Memory B cell (primary cell): ENCODE results near the gene ATF6.

Experiments
- ATAC-seq: fragments of 150-1000 bp; cut with Tn5 transposase; 2 replicates; pipeline ENCODE4 v1.10.0; 2021; ENCODE audit warnings: low read depth, mild to moderate bottlenecking, moderate library complexity
- DNase-seq, 2 donors: peaks; one replicate each; pipeline ENCODE4 v3.0.0; 2022; ENCODE audit warnings: low spot score in 2 of 2
- H3K27ac Mint-ChIP-seq: one replicate; pipeline ENCODE4 v1.8.0; 2022; ENCODE audit warnings: mild to moderate bottlenecking, moderate library complexity, mixed read lengths
- H3K27me3 Mint-ChIP-seq: one replicate; pipeline ENCODE4 v1.8.0; 2022; ENCODE audit warnings: mixed read lengths
- H3K36me3 Mint-ChIP-seq: one replicate; pipeline ENCODE4 v1.8.0; 2022; ENCODE audit warnings: mild to moderate bottlenecking, mixed read lengths
- H3K4me1 Mint-ChIP-seq: one replicate; pipeline ENCODE4 v1.8.0; 2022; ENCODE audit warnings: mixed read lengths
- H3K4me3 Mint-ChIP-seq: one replicate; pipeline ENCODE4 v1.8.0; 2022; ENCODE audit warnings: mild to moderate bottlenecking, moderate library complexity, mixed read lengths
- H3K9me3 Mint-ChIP-seq: one replicate; pipeline ENCODE4 v1.8.0; 2022; ENCODE audit warnings: mixed read lengths

The ATF6 gene

GRCh38 chr1:161921990-161922389 is 155.9 kb downstream of the ATF6 start:
- no peak for ATAC-seq
- H3K27me3 Mint-ChIP-seq, result no peaks in the 10 kb centered on the region

GRCh38 chr1:161928056-161928455 is 161.9 kb downstream of the ATF6 start:
- no peak for DNase-seq
- Mint-ChIP-seq H3K9me3 (no peaks in the 10 kb centered on the region), H3K36me3 (peaks cover 25% of the 10 kb centered on the region), H3K27me3 (no peaks in the 10 kb centered on the region), H3K4me3 (no peak overlapping the region), H3K27ac (no peak overlapping the region), H3K4me1 (peaks cover 6% of the 10 kb centered on the region)
- no peak for ATAC-seq

More at GRCh38 chr1:161921990-161922389, 155.9 kb downstream of the ATF6 start:
- DNase-seq, result no peak
- peaks cover 34% of the 10 kb centered on the region for H3K36me3 Mint-ChIP-seq
- no peaks in the 10 kb centered on the region for H3K4me1 Mint-ChIP-seq
- no peaks in the 10 kb centered on the region for H3K9me3 Mint-ChIP-seq
- H3K27ac Mint-ChIP-seq, result no peak overlapping the region
- no peak overlapping the region for H3K4me3 Mint-ChIP-seq

GRCh38 chr1:161929137-161929536 is 163.0 kb downstream of the ATF6 start:
- Mint-ChIP-seq H3K36me3 (peaks cover 24% of the 10 kb centered on the region), H3K9me3 (no peaks in the 10 kb centered on the region), H3K4me3 (no peak overlapping the region), H3K27ac (no peak overlapping the region), H3K4me1 (peaks cover 11% of the 10 kb centered on the region), H3K27me3 (no peaks in the 10 kb centered on the region)
- DNase-seq (no peak), ATAC-seq (no peak)

GRCh38 chr1:161930064-161930463 is 163.9 kb downstream of the ATF6 start:
- H3K9me3 Mint-ChIP-seq, result no peaks in the 10 kb centered on the region
- H3K27ac Mint-ChIP-seq, result no peak overlapping the region
- H3K36me3 Mint-ChIP-seq, result peaks cover 25% of the 10 kb centered on the region
- H3K4me1 Mint-ChIP-seq, result peaks cover 11% of the 10 kb centered on the region
- H3K27me3 Mint-ChIP-seq, result no peaks in the 10 kb centered on the region
- H3K4me3 Mint-ChIP-seq, result no peak overlapping the region
- ATAC-seq (no peak), DNase-seq (no peak)

- peaks cover 21% of the 10 kb centered on the region for H3K36me3 Mint-ChIP-seq
- H3K4me1 Mint-ChIP-seq, result peaks cover 11% of the 10 kb centered on the region
- no peaks in the 10 kb centered on the region for H3K27me3 Mint-ChIP-seq
- H3K27ac Mint-ChIP-seq, result no peak overlapping the region
- ATAC-seq (no peak), DNase-seq (no peak)
- H3K9me3 Mint-ChIP-seq, result no peaks in the 10 kb centered on the region
- H3K4me3 Mint-ChIP-seq, result no peak overlapping the region
Observed at GRCh38 chr1:161932668-161933067, 166.5 kb downstream of the ATF6 start.

DNA sequence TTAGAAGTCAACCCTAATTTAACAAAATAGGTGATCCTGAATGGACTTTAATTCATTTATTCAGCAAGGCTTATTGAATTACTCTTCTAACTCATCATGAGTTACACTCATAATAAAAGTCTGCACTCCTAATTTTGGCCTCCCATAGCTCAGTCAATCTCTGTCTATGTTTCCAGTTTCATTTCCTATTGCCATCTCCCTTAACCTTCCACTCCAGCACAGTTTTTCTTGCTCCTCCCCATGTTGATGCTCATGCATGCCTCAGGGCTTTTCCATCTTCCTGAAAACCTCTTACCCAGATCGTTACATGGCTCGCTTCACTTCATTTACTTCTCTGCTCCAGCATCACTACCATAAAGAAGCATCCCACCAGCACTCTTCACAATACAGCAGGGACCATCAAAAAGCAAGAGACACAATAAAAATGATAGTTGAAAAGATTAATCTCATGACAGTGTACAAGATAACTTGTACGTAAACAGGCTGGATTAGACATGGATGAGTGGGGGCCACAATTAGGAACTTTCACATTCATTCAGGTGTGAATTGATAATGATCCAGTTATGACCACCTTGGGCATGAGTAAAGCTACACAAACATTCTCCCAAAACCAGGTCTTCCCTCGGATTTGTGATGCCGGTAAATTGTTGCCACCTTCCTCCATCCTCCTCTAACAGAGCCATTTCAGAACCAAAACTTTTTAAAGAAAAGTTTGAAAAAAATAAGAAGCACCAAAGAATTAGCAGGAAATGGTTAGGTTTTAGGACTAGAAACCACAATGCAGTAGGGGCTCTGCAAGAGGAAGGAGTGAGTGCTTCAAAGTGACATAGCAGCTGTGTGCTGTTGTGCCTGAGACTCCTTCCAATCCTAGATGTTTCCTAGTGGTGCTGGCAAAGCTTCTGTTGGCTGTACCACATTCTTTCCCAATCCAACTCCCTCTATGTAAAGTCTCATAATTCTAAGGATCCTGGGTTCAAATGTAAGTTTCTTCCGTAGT is 167.8 kb downstream of the ATF6 start:
- H3K4me3 Mint-ChIP-seq, result no peak overlapping the region
- DNase-seq (no peak), ATAC-seq (no peak)
- peaks cover 11% of the 10 kb centered on the region for H3K4me1 Mint-ChIP-seq
- peaks cover 21% of the 10 kb centered on the region for H3K36me3 Mint-ChIP-seq
- H3K9me3 Mint-ChIP-seq, result no peaks in the 10 kb centered on the region
- no peak overlapping the region for H3K27ac Mint-ChIP-seq
- no peaks in the 10 kb centered on the region for H3K27me3 Mint-ChIP-seq

DNA sequence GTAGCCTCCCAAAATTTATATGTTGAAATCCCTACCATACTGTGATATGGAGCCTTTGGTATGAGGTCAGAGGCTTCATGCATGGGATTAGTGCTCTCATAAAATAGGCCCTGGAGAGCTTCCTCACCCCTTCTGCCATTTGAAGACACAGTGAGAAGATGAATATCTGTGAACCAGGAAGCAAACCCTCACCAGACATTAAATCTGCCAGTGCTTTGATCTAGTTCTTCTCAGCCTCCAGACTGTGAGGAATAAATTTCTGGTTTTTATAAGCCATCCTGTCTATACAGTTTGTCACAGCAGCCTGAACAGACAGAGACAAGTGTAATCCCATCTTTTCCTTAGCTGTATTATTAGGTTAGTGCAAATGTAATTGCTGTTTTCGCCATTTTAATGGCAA is 169.1 kb downstream of the ATF6 start:
- DNase-seq, result no peak
- Mint-ChIP-seq H3K36me3 (peaks cover 17% of the 10 kb centered on the region), H3K27me3 (no peaks in the 10 kb centered on the region), H3K9me3 (no peaks in the 10 kb centered on the region), H3K27ac (no peak overlapping the region), H3K4me3 (no peak overlapping the region), H3K4me1 (peaks cover 11% of the 10 kb centered on the region)
- ATAC-seq, result no peak

DNA sequence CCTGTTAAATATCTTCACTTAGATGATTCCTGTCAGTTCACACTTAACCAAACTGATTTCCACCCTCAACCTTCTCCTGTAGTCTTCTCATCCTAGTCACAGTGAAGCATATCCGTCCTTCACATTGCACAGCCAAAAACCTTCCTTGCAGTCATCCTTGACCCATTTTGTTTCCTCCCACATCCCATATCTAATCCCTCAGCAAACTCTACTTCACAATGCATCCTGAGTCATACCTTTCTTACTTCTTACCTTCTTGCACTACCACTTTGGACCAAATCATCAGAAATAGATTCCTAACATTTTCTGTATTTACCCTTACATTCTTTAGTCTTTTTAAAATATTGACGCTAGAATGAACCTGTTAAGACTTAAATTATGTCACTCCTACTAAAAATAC is 170.7 kb downstream of the ATF6 start:
- DNase-seq, result no peak
- Mint-ChIP-seq H3K36me3 (peaks cover 18% of the 10 kb centered on the region), H3K4me3 (no peak overlapping the region), H3K9me3 (no peaks in the 10 kb centered on the region), H3K27me3 (no peaks in the 10 kb centered on the region), H3K27ac (no peak overlapping the region), H3K4me1 (peaks cover 8% of the 10 kb centered on the region)
- no peak for ATAC-seq

DNA sequence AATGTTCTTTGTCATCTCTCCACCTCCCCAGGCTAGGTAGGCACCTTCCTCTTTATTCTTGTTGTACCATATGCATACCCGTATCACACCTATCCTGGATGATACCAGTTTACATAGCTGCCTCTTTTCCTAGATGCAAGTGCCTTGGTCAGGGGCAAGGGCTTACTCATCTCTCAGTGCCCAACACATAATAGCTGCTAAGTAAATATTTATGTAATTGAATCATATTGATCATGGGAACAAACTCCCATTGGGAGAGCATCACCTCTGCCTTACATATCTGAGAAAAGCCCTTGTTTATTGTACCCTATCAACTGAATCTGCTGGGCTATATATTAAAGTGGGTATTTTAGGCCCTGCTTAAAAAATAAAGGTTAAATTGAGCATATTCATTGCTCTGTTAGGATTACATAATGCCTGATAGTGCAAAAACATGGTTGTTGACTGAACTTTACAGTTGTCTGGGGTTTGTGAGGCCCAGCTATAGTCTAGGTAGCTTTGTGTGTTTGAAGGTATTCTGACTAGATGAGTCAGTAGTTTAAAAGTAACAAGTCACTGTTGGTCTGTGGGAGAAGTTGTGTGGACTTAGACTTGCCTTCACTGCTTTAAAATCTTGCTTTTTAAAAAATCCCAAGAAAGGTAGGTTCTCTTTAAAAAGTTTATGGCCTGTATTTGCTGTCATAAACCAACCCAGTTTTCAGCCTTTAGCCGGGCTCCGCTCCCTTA is 174.9 kb downstream of the ATF6 start:
- Mint-ChIP-seq H3K27ac (no peak overlapping the region), H3K4me3 (no peak overlapping the region), H3K36me3 (peaks cover 33% of the 10 kb centered on the region), H3K9me3 (no peaks in the 10 kb centered on the region), H3K4me1 (peaks cover 2% of the 10 kb centered on the region), H3K27me3 (no peaks in the 10 kb centered on the region)
- ATAC-seq (no peak), DNase-seq (no peak)

DNA sequence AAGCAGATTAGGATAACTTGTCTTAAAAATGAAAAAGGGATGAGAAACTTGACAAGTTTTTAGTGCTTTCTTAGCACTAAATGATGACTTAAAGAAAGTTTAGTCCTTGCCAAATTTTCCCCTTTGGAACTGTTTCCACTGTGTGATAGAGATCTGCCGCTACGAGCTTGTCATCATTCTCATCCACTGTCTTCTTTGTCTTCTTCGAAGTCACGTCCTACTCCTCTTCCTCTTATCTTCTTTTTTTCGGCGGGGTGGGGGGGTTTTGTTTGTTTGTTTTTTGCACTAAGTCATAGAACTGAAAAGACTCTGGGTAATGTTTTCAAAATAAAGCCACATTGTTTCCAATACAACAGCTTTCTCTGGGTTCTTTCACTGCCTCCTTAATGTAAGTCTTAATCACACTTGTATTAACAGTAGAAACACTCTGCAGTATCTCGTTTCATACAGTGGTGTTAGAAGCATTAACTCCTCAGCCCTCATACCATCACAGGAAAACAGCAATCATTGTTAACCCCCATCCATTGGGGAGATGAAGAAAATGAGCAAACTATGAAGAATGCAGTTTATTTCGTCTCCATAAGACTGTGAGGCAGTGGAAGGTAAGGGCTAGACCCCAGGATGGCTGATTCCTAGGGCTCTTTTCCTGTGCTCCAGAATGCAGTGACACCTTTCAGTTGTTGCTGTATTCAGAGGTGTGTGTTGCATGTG is 175.8 kb downstream of the ATF6 start:
- Mint-ChIP-seq H3K27me3 (no peaks in the 10 kb centered on the region), H3K9me3 (no peaks in the 10 kb centered on the region), H3K36me3 (peaks cover 31% of the 10 kb centered on the region), H3K27ac (no peak overlapping the region), H3K4me3 (no peak overlapping the region), H3K4me1 (peaks cover 2% of the 10 kb centered on the region)
- no peak for ATAC-seq
- DNase-seq, result no peak

GRCh38 chr1:161943737-161944136 is 177.6 kb downstream of the ATF6 start:
- no peak overlapping the region for H3K27ac Mint-ChIP-seq
- no peak overlapping the region for H3K4me3 Mint-ChIP-seq
- H3K27me3 Mint-ChIP-seq, result no peaks in the 10 kb centered on the region
- no peak for DNase-seq
- no peaks in the 10 kb centered on the region for H3K9me3 Mint-ChIP-seq
- H3K4me1 Mint-ChIP-seq, result peaks cover 2% of the 10 kb centered on the region
- peaks cover 30% of the 10 kb centered on the region for H3K36me3 Mint-ChIP-seq
- no peak for ATAC-seq

- H3K27me3 Mint-ChIP-seq, result no peaks in the 10 kb centered on the region
- H3K4me1 Mint-ChIP-seq, result peaks cover 2% of the 10 kb centered on the region
- H3K4me3 Mint-ChIP-seq, result no peak overlapping the region
- no peak for ATAC-seq
- no peak for DNase-seq
- H3K9me3 Mint-ChIP-seq, result no peaks in the 10 kb centered on the region
- no peak overlapping the region for H3K27ac Mint-ChIP-seq
- peaks cover 30% of the 10 kb centered on the region for H3K36me3 Mint-ChIP-seq
Observed at GRCh38 chr1:161944381-161944780, 178.3 kb downstream of the ATF6 start.

- H3K4me3 Mint-ChIP-seq, result no peak overlapping the region
- H3K9me3 Mint-ChIP-seq, result no peaks in the 10 kb centered on the region
- no peak overlapping the region for H3K27ac Mint-ChIP-seq
- ATAC-seq (no peak), DNase-seq (no peak)
- peaks cover 2% of the 10 kb centered on the region for H3K4me1 Mint-ChIP-seq
- H3K27me3 Mint-ChIP-seq, result no peaks in the 10 kb centered on the region
- peaks cover 30% of the 10 kb centered on the region for H3K36me3 Mint-ChIP-seq
Observed at GRCh38 chr1:161945306-161946060, 179.4 kb downstream of the ATF6 start.
